NCI-H446 (cell line): ENCODE measurements around the gene B3GALT2.
"Not testable (repeated sequence)": the region's sequence is repeated elsewhere in the genome, so short reads cannot be mapped to it uniquely, and the experiment has no call there.

Experiments used
- DNase-seq, 2 experiments: peaks; one replicate each; lab custom pipeline; 2025; lab: John Stamatoyannopoulos, UW

The B3GALT2 gene

GRCh38 chr1:193185901-193186731, at the start of gene B3GALT2:
Gene B3GALT2, minus strand, starts transcription at chr1:193186613. Its CDS starts 5,051 bp downstream, at chr1:193181562.
- DNase-seq = peak; percentile 88

GRCh38 chr1:193234530-193234929, 48.1 kb upstream of the B3GALT2 start:
- DNase-seq = no peak

GRCh38 chr1:193231146-193231545, 44.7 kb upstream of the B3GALT2 start:
- not testable (repeated sequence) for DNase-seq

GRCh38 chr1:193229136-193229535, 42.7 kb upstream of the B3GALT2 start:
- no peak for DNase-seq

GRCh38 chr1:193222056-193222615, 35.7 kb upstream of the B3GALT2 start:
- no peak for DNase-seq

GRCh38 chr1:193221651-193222050, 35.2 kb upstream of the B3GALT2 start:
- no peak for DNase-seq

- DNase-seq = no peak
Measured at GRCh38 chr1:193219391-193219790, 33.0 kb upstream of the B3GALT2 start.

- DNase-seq = no peak
Measured at GRCh38 chr1:193216920-193217319, 30.5 kb upstream of the B3GALT2 start.

GRCh38 chr1:193213998-193214397, 27.6 kb upstream of the B3GALT2 start:
- DNase-seq = no peak

GRCh38 chr1:193212637-193213036, 26.2 kb upstream of the B3GALT2 start:
- DNase-seq = no peak

GRCh38 chr1:193211539-193211938, 25.1 kb upstream of the B3GALT2 start:
- no peak for DNase-seq

- DNase-seq = no peak
Measured at GRCh38 chr1:193210996-193211395, 24.6 kb upstream of the B3GALT2 start.

GRCh38 chr1:193201021-193201420, 14.6 kb upstream of the B3GALT2 start:
- no peak for DNase-seq

- DNase-seq = no peak
Measured at GRCh38 chr1:193199940-193200339, 13.5 kb upstream of the B3GALT2 start.

- no peak for DNase-seq
Measured at GRCh38 chr1:193192586-193192985, 6.2 kb upstream of the B3GALT2 start.

GRCh38 chr1:193190096-193190744, 3.8 kb upstream of the B3GALT2 start:
- DNase-seq = peak in 1 of 2 experiments; percentile 23

- no peak for DNase-seq
Measured at GRCh38 chr1:193189442-193190095, 3.2 kb upstream of the B3GALT2 start.

GRCh38 chr1:193188915-193189314, 2.5 kb upstream of the B3GALT2 start:
- DNase-seq = not testable (repeated sequence)

GRCh38 chr1:193187114-193187513, 701 bp upstream of the B3GALT2 start:
- DNase-seq = no peak

- DNase-seq = no peak
Measured at GRCh38 chr1:193185211-193185610, 1.2 kb downstream of the B3GALT2 start.

GRCh38 chr1:193184776-193185175, 1.6 kb downstream of the B3GALT2 start:
- no peak for DNase-seq

- peak; percentile 68 to 80 for DNase-seq
Measured at GRCh38 chr1:193183019-193183627, 3.3 kb downstream of the B3GALT2 start.
